ENCODE data around the gene C14orf119. TPM values are rescaled to one million over a fixed set of nuclear protein-coding genes. Genes with fewer than 3 reads are reported as not detected.

The C14orf119 gene
- total RNA-seq, 1 experiment from 2014 or later: 39.6 TPM

DNA sequence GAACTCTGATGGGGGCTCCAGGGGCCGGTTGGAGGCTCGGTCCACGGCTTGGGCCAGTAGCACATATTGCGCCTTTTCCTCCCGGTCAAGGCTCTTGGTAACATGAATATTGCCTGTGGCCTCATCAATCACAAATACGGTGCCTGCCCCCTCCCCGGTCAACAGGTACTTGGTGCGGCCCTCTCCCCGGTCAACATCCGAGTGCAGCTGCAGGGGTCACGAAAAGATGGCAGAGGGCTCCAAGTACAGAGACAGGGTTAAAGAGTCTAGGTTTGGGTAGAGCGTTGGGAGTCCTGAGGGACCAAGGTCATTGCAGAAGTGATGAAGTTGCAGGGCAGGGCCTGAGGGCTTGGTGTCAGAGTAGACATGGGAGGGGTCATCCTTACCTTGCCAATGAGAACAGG is 40.2 kb upstream of the C14orf119 start:
- intact Hi-C loops (cut with micrococcal nuclease; ENCODE audit: unreplicated experiment) (loop anchor here (5.0 kb wide), 1 partner anchor 123 kb away; no protein-coding TSS in a partner anchor), in situ Hi-C loops (cut with HindIII; ENCODE audit: low pct_unique_long_range_greater_than_20kb, low sequenced_read_pairs) (no loop called here)
- no peak overlapping the region for H3K4me3 ChIP-seq (ENCODE audit: low read depth in 2 of 2, low read length in 2 of 2)
- no peak for ATAC-seq
- no peaks in the 10 kb centered on the region for H3K27me3 ChIP-seq (ENCODE audit: control insufficient read depth, insufficient read depth, low read length)
- DNase-seq (ENCODE audit: low read depth, low spot score): no peak
- ChIA-PET CTCF (interaction anchor here (0.6 to 2.6 kb wide), 5 partner anchors 61 to 182 kb away, joined by 3 to 12 read pairs (median 4); no protein-coding TSS in a partner anchor), POLR2A (interaction anchor here (0.7 kb wide), 1 partner anchor 25 kb away, joined by 4 read pairs; no protein-coding TSS in a partner anchor)
- H3K36me3 ChIP-seq (ENCODE audit: control insufficient read depth, insufficient read depth, low read length): no peaks in the 10 kb centered on the region
- TF ChIP-seq TCF7L2 (IDR thresholded peaks at IDR 0.05; ENCODE audit: low read depth, low read length): no peak
- no peak for TF ChIP-seq SIN3A (IDR thresholded peaks at IDR 0.05; ENCODE audit: borderline replicate concordance, insufficient read depth, low read depth, low read length)
- TF ChIP-seq POLR2AphosphoS5 (IDR thresholded peaks at IDR 0.05; ENCODE audit: low read depth, low read length): no peak
- TF ChIP-seq, protein P1, sequence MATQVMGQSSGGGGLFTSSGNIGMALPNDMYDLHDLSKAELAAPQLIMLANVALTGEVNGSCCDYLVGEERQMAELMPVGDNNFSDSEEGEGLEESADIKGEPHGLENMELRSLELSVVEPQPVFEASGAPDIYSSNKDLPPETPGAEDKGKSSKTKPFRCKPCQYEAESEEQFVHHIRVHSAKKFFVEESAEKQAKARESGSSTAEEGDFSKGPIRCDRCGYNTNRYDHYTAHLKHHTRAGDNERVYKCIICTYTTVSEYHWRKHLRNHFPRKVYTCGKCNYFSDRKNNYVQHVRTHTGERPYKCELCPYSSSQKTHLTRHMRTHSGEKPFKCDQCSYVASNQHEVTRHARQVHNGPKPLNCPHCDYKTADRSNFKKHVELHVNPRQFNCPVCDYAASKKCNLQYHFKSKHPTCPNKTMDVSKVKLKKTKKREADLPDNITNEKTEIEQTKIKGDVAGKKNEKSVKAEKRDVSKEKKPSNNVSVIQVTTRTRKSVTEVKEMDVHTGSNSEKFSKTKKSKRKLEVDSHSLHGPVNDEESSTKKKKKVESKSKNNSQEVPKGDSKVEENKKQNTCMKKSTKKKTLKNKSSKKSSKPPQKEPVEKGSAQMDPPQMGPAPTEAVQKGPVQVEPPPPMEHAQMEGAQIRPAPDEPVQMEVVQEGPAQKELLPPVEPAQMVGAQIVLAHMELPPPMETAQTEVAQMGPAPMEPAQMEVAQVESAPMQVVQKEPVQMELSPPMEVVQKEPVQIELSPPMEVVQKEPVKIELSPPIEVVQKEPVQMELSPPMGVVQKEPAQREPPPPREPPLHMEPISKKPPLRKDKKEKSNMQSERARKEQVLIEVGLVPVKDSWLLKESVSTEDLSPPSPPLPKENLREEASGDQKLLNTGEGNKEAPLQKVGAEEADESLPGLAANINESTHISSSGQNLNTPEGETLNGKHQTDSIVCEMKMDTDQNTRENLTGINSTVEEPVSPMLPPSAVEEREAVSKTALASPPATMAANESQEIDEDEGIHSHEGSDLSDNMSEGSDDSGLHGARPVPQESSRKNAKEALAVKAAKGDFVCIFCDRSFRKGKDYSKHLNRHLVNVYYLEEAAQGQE (IDR thresholded peaks at IDR 0.05; ENCODE audit: insufficient read depth in 1 of 2, low read depth in 2 of 2, low read length in 1 of 2): no peak
- TF ChIP-seq, protein P2, sequence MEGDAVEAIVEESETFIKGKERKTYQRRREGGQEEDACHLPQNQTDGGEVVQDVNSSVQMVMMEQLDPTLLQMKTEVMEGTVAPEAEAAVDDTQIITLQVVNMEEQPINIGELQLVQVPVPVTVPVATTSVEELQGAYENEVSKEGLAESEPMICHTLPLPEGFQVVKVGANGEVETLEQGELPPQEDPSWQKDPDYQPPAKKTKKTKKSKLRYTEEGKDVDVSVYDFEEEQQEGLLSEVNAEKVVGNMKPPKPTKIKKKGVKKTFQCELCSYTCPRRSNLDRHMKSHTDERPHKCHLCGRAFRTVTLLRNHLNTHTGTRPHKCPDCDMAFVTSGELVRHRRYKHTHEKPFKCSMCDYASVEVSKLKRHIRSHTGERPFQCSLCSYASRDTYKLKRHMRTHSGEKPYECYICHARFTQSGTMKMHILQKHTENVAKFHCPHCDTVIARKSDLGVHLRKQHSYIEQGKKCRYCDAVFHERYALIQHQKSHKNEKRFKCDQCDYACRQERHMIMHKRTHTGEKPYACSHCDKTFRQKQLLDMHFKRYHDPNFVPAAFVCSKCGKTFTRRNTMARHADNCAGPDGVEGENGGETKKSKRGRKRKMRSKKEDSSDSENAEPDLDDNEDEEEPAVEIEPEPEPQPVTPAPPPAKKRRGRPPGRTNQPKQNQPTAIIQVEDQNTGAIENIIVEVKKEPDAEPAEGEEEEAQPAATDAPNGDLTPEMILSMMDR (IDR thresholded peaks at IDR 0.05): no peak
- H3K4me1 ChIP-seq (ENCODE audit: control insufficient read depth, insufficient read depth, low read length): peaks cover 3% of the 10 kb centered on the region
- H3K9me3 ChIP-seq (ENCODE audit: control insufficient read depth, insufficient read depth, low read depth, low read length): no peaks in the 10 kb centered on the region
- BruUV-seq (replicated peaks): no TSS peak
- no peak overlapping the region for H3K27ac ChIP-seq (ENCODE audit: low read length)

DNA sequence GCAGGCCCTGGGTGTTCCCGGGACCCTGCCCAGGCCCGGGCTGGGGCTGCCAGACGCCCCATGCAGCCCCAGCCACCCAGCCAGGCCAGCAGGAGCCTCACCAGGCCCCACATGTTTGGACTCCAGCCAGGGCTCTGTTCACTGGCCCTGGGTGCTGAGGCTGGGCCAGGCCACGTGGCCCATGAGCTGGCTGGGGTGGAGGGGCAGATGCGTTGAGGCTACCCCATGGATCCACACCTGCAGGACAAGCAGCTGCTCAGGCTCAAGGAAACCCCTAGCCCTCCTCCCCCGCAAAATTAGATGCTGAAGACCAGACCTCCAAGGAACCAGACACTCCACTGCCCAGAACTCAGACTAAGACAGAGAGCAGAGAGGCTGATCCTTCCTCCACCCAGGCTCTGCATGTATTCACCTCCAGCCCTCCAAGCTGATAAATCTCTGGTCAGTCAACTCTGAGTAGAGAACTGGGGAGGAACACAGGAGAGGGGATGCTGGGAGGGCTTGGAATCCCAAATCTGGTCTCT is 39.6 kb upstream of the C14orf119 start:
- Histone ChIP-seq H3K4me1 (ENCODE audit: control insufficient read depth, insufficient read depth, low read length) (peaks cover 3% of the 10 kb centered on the region), H3K4me3 (ENCODE audit: low read depth in 2 of 2, low read length in 2 of 2) (no peak overlapping the region), H3K9me3 (ENCODE audit: control insufficient read depth, insufficient read depth, low read depth, low read length) (no peaks in the 10 kb centered on the region), H3K36me3 (ENCODE audit: control insufficient read depth, insufficient read depth, low read length) (no peaks in the 10 kb centered on the region), H3K27me3 (ENCODE audit: control insufficient read depth, insufficient read depth, low read length) (no peaks in the 10 kb centered on the region), H3K27ac (ENCODE audit: low read length) (no peak overlapping the region)
- DNase-seq (ENCODE audit: low read depth, low spot score) (no peak), ATAC-seq (no peak)
- BruUV-seq (replicated peaks): no TSS peak
- in situ Hi-C loops (cut with HindIII; ENCODE audit: low pct_unique_long_range_greater_than_20kb, low sequenced_read_pairs): no loop called here
- POLR2A ChIA-PET: no interaction called here
- CTCF ChIA-PET: interaction anchor here (0.6 to 2.6 kb wide), 5 partner anchors 61 to 183 kb away, joined by 3 to 12 read pairs (median 4); no protein-coding TSS in a partner anchor
- intact Hi-C loops (cut with micrococcal nuclease; ENCODE audit: unreplicated experiment): loop anchor here (5.0 kb wide), 1 partner anchor 123 kb away; no protein-coding TSS in a partner anchor
- TF ChIP-seq POLR2AphosphoS5 (IDR thresholded peaks at IDR 0.05; ENCODE audit: low read depth, low read length) (no peak), SIN3A (IDR thresholded peaks at IDR 0.05; ENCODE audit: borderline replicate concordance, insufficient read depth, low read depth, low read length) (no peak), TCF7L2 (IDR thresholded peaks at IDR 0.05; ENCODE audit: low read depth, low read length) (no peak)
- TF ChIP-seq, protein P2 (IDR thresholded peaks at IDR 0.05): no peak
- TF ChIP-seq, protein P1 (IDR thresholded peaks at IDR 0.05; ENCODE audit: insufficient read depth in 1 of 2, low read depth in 2 of 2, low read length in 1 of 2): no peak

Data from Panc1 (cell line).